ENCODE data around the gene TRIM41. TPM values are rescaled to one million over a fixed set of nuclear protein-coding genes. Genes with fewer than 3 reads are reported as not detected.

Gene TRIM41
- total and polyA plus RNA-seq, 2 of the 13 experiments (the other 11 are each of a cell fraction or from before 2014, with no cell fraction given): 10.2 to 16.7 TPM

DNA sequence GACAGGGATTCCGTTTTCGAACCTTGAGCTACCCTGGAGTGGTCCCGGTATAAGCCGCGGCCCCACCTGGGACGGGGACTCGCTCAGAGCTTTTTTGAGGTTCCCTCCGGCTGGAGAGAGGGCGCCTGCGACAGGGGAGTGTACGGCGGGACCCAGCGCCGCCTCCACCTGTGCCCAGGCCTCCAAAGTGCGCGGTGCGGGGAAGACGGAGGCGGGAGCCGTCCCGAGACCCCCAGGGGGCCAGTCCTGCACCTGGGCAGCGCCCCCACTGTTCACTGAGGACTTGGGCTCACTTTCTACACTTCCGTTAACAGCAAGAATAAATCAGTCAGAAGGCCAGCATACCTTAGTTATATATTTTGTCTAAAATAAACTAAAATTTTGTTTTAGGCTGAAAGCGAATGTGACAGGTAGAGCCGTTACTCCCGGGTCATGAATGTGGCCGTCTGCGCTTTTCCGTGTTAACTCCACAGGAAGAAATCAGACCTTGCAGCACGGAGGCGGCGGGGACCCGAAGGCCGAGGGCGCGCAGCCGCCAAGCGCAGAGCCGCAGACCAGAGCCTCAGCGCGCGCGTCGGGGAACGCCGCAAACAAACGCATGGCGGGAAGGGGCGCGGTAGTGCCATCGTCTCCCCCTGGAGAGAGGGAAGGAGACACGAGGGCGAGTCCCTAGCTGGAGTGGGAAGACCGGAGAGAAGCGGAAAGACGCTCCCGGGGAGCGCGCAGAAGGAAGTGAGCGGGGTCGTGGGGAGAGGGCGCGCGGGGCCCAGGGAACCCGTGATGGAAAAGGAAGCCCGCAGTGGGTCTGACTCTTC lies 32.2 kb upstream of the TRIM41 start (continued):
- 0 out of 2 replicates have a peak, but pooled peaks have one; percentile 33 for TF ChIP-seq KLF12 (CRISPR knock-in tag; IDR thresholded peaks at IDR 0.05; ENCODE audit: borderline replicate concordance)
- TF ChIP-seq ZNF724P (CRISPR knock-in tag; IDR thresholded peaks at IDR 0.05; ENCODE audit: borderline replicate concordance): no peak
- TF ChIP-seq ZNF605 (CRISPR knock-in tag; IDR thresholded peaks at IDR 0.05): no peak
- TF ChIP-seq ZNF572 (CRISPR knock-in tag; IDR thresholded peaks at IDR 0.05): no peak
- TF ChIP-seq, protein P1, sequence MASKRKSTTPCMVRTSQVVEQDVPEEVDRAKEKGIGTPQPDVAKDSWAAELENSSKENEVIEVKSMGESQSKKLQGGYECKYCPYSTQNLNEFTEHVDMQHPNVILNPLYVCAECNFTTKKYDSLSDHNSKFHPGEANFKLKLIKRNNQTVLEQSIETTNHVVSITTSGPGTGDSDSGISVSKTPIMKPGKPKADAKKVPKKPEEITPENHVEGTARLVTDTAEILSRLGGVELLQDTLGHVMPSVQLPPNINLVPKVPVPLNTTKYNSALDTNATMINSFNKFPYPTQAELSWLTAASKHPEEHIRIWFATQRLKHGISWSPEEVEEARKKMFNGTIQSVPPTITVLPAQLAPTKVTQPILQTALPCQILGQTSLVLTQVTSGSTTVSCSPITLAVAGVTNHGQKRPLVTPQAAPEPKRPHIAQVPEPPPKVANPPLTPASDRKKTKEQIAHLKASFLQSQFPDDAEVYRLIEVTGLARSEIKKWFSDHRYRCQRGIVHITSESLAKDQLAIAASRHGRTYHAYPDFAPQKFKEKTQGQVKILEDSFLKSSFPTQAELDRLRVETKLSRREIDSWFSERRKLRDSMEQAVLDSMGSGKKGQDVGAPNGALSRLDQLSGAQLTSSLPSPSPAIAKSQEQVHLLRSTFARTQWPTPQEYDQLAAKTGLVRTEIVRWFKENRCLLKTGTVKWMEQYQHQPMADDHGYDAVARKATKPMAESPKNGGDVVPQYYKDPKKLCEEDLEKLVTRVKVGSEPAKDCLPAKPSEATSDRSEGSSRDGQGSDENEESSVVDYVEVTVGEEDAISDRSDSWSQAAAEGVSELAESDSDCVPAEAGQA (IDR thresholded peaks at IDR 0.05; ENCODE audit: low read depth): peak; percentile 22; the same call in 1 of the 2 replicates
- TF ChIP-seq, protein P1 (CRISPR knock-in tag; IDR thresholded peaks at IDR 0.05; ENCODE audit: borderline replicate concordance): 0 out of 2 replicates have a peak, but pooled peaks have one; percentile 32
- no peak for TF ChIP-seq MTA3 (CRISPR knock-in tag; IDR thresholded peaks at IDR 0.05)
- TF ChIP-seq RBM39 (IDR thresholded peaks at IDR 0.05; ENCODE audit: low read depth, low read length, poor library complexity, severe bottlenecking): peak; percentile 61
- 0 out of 2 replicates have a peak, but pooled peaks have one; percentile 47 for TF ChIP-seq ZNF567 (CRISPR knock-in tag; IDR thresholded peaks at IDR 0.05; ENCODE audit: borderline replicate concordance)
- TF ChIP-seq EED (CRISPR knock-in tag; IDR thresholded peaks at IDR 0.05): peak; percentile 80; the same call in 1 of the 2 replicates
- TF ChIP-seq ZFP90 (CRISPR knock-in tag; IDR thresholded peaks at IDR 0.05; ENCODE audit: borderline replicate concordance): peak; percentile 34; the same call in 1 of the 2 replicates
- TF ChIP-seq KDM4B (CRISPR knock-in tag; IDR thresholded peaks at IDR 0.05): no peak
- TF ChIP-seq, protein P2, sequence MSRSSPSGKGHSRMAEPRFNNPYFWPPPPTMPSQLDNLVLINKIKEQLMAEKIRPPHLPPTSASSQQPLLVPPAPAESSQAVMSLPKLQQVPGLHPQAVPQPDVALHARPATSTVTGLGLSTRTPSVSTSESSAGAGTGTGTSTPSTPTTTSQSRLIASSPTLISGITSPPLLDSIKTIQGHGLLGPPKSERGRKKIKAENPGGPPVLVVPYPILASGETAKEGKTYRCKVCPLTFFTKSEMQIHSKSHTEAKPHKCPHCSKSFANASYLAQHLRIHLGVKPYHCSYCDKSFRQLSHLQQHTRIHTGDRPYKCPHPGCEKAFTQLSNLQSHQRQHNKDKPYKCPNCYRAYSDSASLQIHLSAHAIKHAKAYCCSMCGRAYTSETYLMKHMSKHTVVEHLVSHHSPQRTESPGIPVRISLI (CRISPR knock-in tag; IDR thresholded peaks at IDR 0.05; ENCODE audit: borderline replicate concordance): no peak
- no peak for TF ChIP-seq SMYD3 (CRISPR knock-in tag; IDR thresholded peaks at IDR 0.05)
- TF ChIP-seq ZFP37 (CRISPR knock-in tag; IDR thresholded peaks at IDR 0.05; ENCODE audit: borderline replicate concordance): no peak
- TF ChIP-seq MAFF (IDR thresholded peaks at IDR 0.05; ENCODE audit: low read depth, low read length): no peak
- TF ChIP-seq, protein P3, sequence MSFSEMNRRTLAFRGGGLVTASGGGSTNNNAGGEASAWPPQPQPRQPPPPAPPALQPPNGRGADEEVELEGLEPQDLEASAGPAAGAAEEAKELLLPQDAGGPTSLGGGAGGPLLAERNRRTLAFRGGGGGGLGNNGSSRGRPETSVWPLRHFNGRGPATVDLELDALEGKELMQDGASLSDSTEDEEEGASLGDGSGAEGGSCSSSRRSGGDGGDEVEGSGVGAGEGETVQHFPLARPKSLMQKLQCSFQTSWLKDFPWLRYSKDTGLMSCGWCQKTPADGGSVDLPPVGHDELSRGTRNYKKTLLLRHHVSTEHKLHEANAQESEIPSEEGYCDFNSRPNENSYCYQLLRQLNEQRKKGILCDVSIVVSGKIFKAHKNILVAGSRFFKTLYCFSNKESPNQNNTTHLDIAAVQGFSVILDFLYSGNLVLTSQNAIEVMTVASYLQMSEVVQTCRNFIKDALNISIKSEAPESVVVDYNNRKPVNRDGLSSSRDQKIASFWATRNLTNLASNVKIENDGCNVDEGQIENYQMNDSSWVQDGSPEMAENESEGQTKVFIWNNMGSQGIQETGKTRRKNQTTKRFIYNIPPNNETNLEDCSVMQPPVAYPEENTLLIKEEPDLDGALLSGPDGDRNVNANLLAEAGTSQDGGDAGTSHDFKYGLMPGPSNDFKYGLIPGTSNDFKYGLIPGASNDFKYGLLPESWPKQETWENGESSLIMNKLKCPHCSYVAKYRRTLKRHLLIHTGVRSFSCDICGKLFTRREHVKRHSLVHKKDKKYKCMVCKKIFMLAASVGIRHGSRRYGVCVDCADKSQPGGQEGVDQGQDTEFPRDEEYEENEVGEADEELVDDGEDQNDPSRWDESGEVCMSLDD (CRISPR knock-in tag; IDR thresholded peaks at IDR 0.05; ENCODE audit: borderline replicate concordance): 0 out of 2 replicates have a peak, but pooled peaks have one; percentile 15
- peak; percentile 5; the same call in 1 of the 2 replicates for TF ChIP-seq NRL (CRISPR knock-in tag; IDR thresholded peaks at IDR 0.05; ENCODE audit: borderline replicate concordance)
- no peak for TF ChIP-seq BRCA1 (CRISPR knock-in tag; IDR thresholded peaks at IDR 0.05)
